D721Med (cell line): Measurements from ENCODE around the gene CLDND1.

Source experiments
- DNase-seq: peaks from one replicate; pipeline ENCODE4 v3.0.0; 2011; ENCODE audit warnings: low spot score; ENCODE audit not compliant: insufficient read length
- FAIRE-seq: peaks from 2 replicates; lab custom pipeline; 2011; peaks lifted over from hg19 to GRCh38; lab: Jason Lieb, UNC
- CTCF ChIP-seq: IDR thresholded peaks from 2 replicates; pipeline ENCODE4 v1.5.1; 2012; ENCODE audit warnings: mild to moderate bottlenecking, control low read depth; ENCODE audit not compliant: insufficient read depth; ENCODE audit errors: missing control alignments

The CLDND1 gene

GRCh38 chr3:98531622-98532274, 9.0 kb upstream of the CLDND1 start, which contains the start of gene GPR15:
Gene GPR15 (plus strand): TSS chr3:98531978. CDS start chr3:98532034, 56 bp downstream.
- TF ChIP-seq CTCF, result no peak
- no peak for FAIRE-seq
- no peak for DNase-seq

- no peak for TF ChIP-seq CTCF
- DNase-seq (no peak), FAIRE-seq (no peak)
Observed at GRCh38 chr3:98530676-98531075, 8.0 kb upstream of the CLDND1 start.

- DNase-seq (no peak), FAIRE-seq (no peak)
- no peak for TF ChIP-seq CTCF
Observed at GRCh38 chr3:98529856-98530459, 7.3 kb upstream of the CLDND1 start.

- DNase-seq (no peak), FAIRE-seq (no peak)
- TF ChIP-seq CTCF, result no peak
Observed at GRCh38 chr3:98528474-98529346, 6.0 kb upstream of the CLDND1 start.

GRCh38 chr3:98525494-98525893, 2.8 kb upstream of the CLDND1 start:
- no peak for FAIRE-seq
- no peak for TF ChIP-seq CTCF
- DNase-seq, result no peak

- TF ChIP-seq CTCF, result no peak
- no peak for DNase-seq
- no peak for FAIRE-seq
Observed at GRCh38 chr3:98521897-98522543, 682 bp downstream of the CLDND1 start.
